DLD1 (cell line): Measurements from ENCODE around the gene FAAH.
"Not testable (repeated sequence)": the region's sequence is repeated elsewhere in the genome, so short reads cannot be mapped to it uniquely, and the experiment has no call there.

Source experiments
- in situ Hi-C: cut with HindIII; loops from 2 replicates; pipeline ENCODE4 v1.10.0; 2017; ENCODE audit warnings: low sequenced_read_pairs

Gene FAAH

DNA sequence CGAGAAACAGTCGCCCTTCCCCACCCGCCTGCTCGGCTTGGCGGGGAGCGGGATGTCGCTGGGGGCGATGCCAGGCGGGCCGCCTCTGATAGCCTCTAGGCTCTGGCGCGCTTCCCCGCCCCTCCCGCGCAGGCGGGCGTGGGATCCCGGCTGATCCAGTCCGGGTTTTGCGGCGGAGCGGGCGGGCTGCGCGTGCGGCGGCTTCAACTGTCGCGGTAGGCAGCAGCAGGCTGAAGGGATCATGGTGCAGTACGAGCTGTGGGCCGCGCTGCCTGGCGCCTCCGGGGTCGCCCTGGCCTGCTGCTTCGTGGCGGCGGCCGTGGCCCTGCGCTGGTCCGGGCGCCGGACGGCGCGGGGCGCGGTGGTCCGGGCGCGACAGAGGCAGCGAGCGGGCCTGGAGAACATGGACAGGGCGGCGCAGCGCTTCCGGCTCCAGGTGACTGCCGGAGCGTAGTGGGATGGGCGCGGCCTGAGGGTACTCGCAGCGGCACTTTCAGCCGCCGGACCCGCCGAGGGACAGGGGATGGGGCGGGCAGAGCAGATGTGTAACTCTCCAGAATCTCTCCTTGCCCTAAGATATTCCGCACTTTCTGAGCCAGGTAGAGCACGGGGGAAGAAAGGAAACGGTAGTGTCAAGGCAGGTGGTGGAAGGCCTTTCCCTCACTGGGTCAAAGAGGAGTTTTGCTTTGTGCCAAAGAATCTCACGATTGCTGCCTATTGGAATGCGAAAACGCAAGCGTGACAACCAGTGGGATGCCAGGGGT, at the start of gene FAAH:
Gene FAAH, plus strand, starts transcription at position 210 of the 764 bp plus-strand sequence. Its CDS starts 32 bp downstream, at position 242.
- in situ Hi-C loops: no loop called here

DNA sequence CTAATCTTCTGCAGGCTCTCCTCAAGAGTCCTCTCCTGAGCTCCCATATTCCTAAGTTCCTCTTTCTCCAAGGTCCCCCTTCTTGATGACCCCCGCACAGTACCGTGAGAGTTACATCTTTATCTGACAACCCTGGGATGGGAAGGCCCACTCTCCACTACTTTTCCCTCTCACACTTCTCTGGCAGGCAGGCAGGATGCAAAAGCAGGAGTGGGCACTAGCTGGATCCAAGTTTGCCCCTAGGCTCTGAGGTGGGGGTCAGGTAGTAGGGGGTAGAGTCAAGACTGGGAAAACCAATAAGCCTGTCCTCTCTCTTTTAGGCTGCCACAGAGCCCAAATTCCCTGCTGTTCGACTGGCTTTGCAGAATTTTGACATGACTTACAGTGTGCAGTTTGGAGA, 49.6 kb upstream of the FAAH start:
- in situ Hi-C loops: no loop called here

DNA sequence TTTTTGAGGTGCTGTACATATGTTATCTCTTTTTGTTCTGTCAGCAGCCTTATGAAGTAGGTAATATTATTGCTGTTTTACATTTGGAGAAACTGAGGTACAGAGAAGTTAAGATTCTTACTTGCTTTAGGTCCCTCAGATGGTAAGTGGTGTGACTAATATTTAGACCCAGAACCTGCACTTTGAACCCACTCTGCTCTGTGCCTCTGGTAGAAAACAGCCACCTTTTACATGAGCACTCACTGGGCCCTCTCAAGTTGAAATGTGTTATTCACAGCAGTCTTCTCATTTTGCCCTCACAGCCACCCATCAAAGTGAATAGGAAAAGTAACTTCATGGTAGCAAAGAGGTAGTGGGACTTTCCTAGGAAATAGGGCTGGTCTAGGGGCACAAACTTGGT, 48.8 kb upstream of the FAAH start:
- in situ Hi-C loops: no loop called here

DNA sequence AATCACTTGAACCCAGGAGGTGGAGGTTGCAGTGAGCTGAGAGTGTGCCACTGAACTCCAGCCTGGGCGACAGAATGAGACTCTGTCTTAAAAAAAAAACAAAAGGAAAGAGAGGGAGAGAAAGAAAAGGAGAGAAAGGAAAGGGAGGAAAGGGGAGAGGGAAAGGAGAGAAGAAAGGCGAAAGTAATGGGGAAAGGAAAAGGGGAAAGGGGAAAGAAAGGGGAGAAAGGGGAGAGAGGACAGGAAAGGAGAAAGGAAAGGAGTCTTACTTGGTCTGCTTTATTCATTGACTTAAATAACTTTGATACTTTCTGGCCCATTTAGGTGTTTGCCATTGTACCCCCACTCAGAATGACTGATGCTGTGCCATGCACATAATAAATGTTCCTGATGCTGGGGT, 41.8 kb upstream of the FAAH start:
- in situ Hi-C loops: no loop called here

- in situ Hi-C loops: not testable (repeated sequence)
Measured at GRCh38 chr1:46355920-46356319, 38.2 kb upstream of the FAAH start.

DNA sequence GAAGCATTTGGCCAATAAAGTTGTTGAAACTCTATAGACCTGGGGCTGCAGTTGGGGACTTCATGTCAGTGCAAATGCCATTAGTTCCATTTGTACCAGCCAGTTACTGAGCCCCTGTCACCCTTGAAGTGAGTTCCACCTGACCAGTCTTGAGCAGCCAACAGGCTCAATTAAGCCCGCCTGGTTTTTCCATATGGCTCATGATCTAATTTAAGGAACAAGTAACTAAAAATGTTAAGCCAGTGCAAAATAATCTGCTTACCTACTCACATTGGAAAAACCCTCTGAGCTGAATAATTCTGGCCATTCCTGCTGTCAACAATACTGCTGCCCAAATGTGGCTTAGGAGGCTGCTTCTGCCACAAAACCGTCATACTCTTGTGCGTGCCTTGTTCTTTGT, 32.0 kb upstream of the FAAH start:
- in situ Hi-C loops: no loop called here

GRCh38 chr1:46363121-46363520, 31.0 kb upstream of the FAAH start:
- in situ Hi-C loops: no loop called here

- in situ Hi-C loops: no loop called here
Measured at GRCh38 chr1:46364612-46365011, 29.5 kb upstream of the FAAH start.

DNA sequence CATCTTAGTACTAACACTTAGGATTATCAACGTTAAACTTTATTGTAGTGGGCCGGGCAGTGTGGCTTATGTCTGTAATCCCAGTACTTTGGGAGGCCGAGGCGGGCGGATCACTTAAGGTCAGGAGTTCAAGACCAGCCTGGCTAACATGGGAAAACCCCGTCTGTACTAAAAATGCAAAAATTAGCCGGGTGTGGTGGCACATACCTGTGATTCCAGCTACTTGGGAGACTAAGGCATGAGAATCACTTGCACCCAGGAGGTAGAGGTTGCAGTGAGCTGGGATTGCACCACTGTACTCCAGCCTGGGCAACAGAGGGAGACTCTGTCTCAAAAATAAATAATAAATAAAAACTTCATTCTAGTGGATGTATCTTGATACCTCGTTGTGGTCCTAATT, 28.3 kb upstream of the FAAH start:
- in situ Hi-C loops: not testable (repeated sequence)

DNA sequence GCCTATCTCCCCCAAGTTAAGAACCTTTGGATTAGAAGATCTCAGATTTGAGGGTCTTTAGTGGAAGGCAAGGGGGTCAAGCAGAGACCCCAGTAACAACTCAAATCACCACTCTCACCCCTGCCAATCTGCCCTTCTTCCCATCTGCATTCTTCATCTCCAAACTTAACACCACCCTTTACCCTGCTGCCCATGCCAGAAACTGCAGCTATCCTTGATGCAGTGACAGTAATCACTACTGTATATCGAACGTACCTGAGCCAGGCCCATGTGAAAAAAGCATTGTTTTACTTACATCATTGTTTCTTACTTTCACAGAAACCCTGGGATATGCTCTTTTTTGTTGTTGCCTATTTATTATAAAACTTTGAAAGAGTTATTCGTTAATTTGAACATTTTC, 27.0 kb upstream of the FAAH start:
- in situ Hi-C loops: no loop called here

- in situ Hi-C loops: not testable (repeated sequence)
Measured at GRCh38 chr1:46367701-46368100, 26.4 kb upstream of the FAAH start.

- in situ Hi-C loops: no loop called here
Measured at GRCh38 chr1:46368791-46369190, 25.3 kb upstream of the FAAH start.

- in situ Hi-C loops: no loop called here
Measured at GRCh38 chr1:46369542-46370213, 24.4 kb upstream of the FAAH start.

- in situ Hi-C loops: no loop called here
Measured at GRCh38 chr1:46370214-46370633, 23.9 kb upstream of the FAAH start.

DNA sequence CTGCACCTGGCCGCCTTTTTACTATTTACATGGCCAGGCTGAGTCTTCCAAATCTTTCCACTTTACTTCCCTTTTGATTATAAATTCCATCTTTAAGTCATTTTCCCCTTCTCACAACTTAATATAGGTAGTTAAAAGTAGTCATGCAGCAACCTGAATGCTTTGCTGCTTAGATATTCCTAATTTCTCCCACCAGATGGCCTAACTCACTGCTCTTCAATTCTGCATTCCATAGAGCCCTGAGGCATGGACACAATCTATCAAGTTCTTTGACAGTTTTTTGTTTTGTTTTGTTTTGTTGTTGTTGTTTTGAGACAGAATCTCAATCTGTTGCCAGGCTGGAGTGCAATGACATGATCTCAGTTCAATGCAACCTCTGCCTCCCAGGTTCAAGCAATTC, 21.7 kb upstream of the FAAH start:
- in situ Hi-C loops: no loop called here

DNA sequence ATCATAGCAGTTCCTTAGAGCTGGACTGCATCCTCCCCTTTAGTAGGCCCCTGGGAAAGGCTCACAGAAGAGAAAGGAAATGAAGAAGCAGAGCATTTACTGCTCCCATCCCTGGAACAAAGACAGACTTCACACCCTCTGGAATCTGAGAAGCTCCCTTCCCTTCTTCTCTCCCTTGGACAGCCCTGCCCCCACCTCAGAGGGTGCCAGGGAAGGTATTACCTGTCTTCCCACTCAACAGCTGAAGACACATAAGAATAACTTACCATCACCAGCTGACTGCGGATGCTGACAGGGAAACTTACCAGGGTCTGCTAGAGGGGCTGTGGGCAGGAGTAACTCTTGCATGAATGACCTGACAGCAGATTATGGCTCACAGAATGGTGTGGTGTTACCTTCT, 14.1 kb upstream of the FAAH start:
- in situ Hi-C loops: no loop called here

- in situ Hi-C loops: no loop called here
Measured at GRCh38 chr1:46380508-46380907, 13.6 kb upstream of the FAAH start.

DNA sequence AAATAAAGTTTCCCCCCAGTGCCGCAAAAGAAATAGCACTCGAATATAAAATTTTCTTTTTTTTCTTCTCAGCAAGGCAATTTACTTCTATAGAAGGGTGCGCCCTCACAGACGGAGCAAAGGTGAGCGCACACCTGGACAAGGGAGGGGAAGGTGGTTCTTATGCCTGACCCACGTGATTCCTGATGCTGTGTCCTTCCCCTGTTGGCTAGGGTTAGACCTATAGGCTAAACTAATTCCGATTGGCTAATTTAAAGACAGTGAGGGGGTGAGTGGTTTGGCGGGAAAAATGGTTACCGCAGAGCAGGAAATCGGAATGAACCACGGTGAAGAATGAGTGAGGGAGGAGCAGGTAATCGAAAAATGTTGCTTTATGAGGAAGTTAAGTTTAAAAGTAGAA, 607 bp upstream of the FAAH start:
- in situ Hi-C loops: no loop called here

DNA sequence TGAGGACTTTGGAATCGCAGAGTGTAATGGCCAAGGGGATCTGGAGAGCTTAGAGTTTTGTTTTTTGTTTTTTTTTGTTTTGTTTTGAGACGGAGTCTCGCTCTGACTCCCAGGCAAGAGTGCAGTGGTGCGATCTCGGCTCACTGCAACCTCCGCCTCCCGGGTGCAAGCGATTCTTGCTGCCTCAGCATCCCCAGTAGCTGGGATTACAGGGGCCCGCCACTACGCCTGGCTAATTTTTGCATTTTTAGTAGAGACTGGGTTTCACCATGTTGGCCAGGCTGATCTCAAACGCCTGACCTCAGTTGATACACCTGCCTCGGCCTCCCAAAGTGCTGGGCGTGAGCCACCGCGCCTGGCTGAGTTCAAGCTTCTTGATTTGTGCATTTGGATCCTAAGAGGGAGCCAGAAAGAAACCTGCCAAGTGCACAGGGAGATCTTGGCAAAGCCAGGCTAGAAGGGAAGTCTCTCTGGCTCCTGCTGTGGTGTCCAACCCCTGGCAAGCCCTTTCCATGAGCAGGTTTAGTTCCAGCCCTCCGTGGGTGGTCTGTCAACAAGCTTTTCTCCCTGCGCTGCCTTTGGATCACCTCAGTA, 852 bp downstream of the FAAH start:
- in situ Hi-C loops: no loop called here

DNA sequence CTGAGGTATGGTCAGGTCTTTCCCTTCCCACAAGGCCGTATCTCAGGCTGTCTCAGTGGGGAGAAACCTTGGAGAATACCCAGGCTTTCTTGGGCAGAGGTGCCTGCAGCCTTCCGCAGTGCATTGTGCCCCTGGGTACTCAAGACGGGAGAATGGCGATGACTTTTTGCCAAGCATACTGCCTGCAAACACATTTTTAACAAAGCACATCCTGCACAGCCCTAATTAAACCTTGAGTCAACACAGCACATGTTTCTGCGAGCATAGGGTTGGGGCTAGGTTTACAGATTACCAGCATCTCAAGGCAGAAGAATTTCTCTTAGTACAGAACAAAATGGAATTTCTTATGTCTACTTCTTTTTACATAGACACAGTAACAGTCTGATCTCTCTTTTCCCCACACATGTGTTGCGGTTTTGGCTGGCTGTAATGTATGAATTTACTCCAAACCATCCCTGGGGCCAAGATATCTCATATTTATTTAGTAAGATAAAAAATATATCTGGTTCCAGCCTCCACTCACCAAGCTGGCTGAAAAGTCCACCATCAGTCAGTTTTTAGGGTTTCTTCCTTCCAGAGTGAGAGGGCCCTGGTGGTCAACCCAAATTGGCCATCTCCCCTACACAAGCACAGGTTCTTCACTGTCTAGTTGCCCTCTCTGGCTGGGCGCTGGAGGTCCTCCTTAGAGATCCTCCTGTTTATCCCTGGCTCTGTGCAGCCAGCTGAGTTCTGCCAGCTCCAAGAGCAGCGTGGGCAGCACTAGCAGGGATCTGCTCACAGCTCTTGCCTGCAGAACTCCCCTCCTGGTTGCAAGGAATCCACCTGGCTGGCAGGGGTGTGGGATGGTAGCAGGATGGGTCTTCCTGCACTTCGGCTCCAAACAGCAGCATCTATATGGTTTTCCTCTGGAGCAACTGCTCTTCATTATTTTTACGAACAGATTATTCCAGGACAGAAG, 2.6 kb downstream of the FAAH start:
- in situ Hi-C loops: no loop called here

DNA sequence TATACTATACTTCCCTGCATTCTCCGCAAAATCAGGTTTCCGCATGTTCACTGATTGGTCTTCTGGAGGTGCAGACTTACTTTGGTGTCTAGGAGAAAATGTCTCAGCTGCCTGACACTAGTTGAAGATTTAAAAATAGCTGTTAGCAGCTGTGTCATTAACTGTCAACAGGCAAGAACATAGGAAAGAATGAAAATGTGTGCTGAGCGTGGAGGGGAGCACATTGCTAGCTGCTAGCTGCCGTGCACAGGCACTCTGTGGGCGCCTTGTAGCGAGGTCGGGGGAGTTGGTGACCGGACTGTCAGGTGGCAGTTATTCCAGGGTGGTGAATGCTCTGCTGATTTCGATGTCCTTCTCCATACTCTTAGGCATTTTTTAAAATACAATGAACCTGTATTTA, 5.2 kb downstream of the FAAH start:
- in situ Hi-C loops: no loop called here
